Measurements from ENCODE around the gene IQSEC1.

The IQSEC1 gene

GRCh38 chr3:12939137-12939536, 134.1 kb downstream of the IQSEC1 start:
- Histone ChIP-seq H3K9me3 (ENCODE audit: insufficient read depth, low read depth, low read length) (no peaks in the 10 kb centered on the region), H3K4me3 (ENCODE audit: low read length) (no peak overlapping the region), H3K4me1 (ENCODE audit: insufficient read depth, low read length) (no peaks in the 10 kb centered on the region), H3K27me3 (ENCODE audit: insufficient read depth, low read length) (no peaks in the 10 kb centered on the region), H3K9ac (ENCODE audit: low read depth, low read length) (no peak overlapping the region), H3K36me3 (ENCODE audit: insufficient read depth, low read length) (peaks cover 30% of the 10 kb centered on the region), H3K27ac (ENCODE audit: low read depth, low read length) (no peak overlapping the region)
- WGBS, result 94% methylated on average over 10 of the region's 10 CpGs

GRCh38 chr3:12938258-12938711, 134.9 kb downstream of the IQSEC1 start:
- no peaks in the 10 kb centered on the region for H3K4me1 ChIP-seq (ENCODE audit: insufficient read depth, low read length)

GRCh38 chr3:12935861-12936830, 137.1 kb downstream of the IQSEC1 start:
- Histone ChIP-seq H3K27ac (ENCODE audit: low read depth, low read length) (no peak overlapping the region), H3K4me3 (ENCODE audit: low read length) (no peak overlapping the region), H3K9me3 (ENCODE audit: insufficient read depth, low read depth, low read length) (no peaks in the 10 kb centered on the region), H3K4me1 (ENCODE audit: insufficient read depth, low read length) (no peaks in the 10 kb centered on the region), H3K36me3 (ENCODE audit: insufficient read depth, low read length) (peaks cover 27% of the 10 kb centered on the region), H3K9ac (ENCODE audit: low read depth, low read length) (no peak overlapping the region), H3K27me3 (ENCODE audit: insufficient read depth, low read length) (no peaks in the 10 kb centered on the region)
- WGBS, result 96% methylated on average over 67 of the region's 67 CpGs

More at GRCh38 chr3:12938258-12938711, 134.9 kb downstream of the IQSEC1 start:
- Histone ChIP-seq H3K27ac (ENCODE audit: low read depth, low read length) (no peak overlapping the region), H3K9ac (ENCODE audit: low read depth, low read length) (no peak overlapping the region), H3K36me3 (ENCODE audit: insufficient read depth, low read length) (peaks cover 31% of the 10 kb centered on the region), H3K9me3 (ENCODE audit: insufficient read depth, low read depth, low read length) (no peaks in the 10 kb centered on the region), H3K27me3 (ENCODE audit: insufficient read depth, low read length) (no peaks in the 10 kb centered on the region), H3K4me3 (ENCODE audit: low read length) (no peak overlapping the region)
- 96% methylated on average over 10 of the region's 10 CpGs for WGBS

- Histone ChIP-seq H3K27me3 (ENCODE audit: insufficient read depth, low read length) (no peaks in the 10 kb centered on the region), H3K4me3 (ENCODE audit: low read length) (no peak overlapping the region), H3K9ac (ENCODE audit: low read depth, low read length) (no peak overlapping the region; the same call in 1 of the 2 replicates), H3K4me1 (ENCODE audit: insufficient read depth, low read length) (no peaks in the 10 kb centered on the region), H3K27ac (ENCODE audit: low read depth, low read length) (no peak overlapping the region), H3K36me3 (ENCODE audit: insufficient read depth, low read length) (peaks cover 22% of the 10 kb centered on the region), H3K9me3 (ENCODE audit: insufficient read depth, low read depth, low read length) (no peaks in the 10 kb centered on the region)
- 95% methylated on average over 37 of the region's 37 CpGs for WGBS
Measured at GRCh38 chr3:12935023-12935860, 138.0 kb downstream of the IQSEC1 start.

- H3K4me1 ChIP-seq (ENCODE audit: insufficient read depth, low read length), result no peaks in the 10 kb centered on the region
- WGBS, result 86% methylated on average over 8 of the region's 8 CpGs
- H3K36me3 ChIP-seq (ENCODE audit: insufficient read depth, low read length), result peaks cover 22% of the 10 kb centered on the region
- H3K9me3 ChIP-seq (ENCODE audit: insufficient read depth, low read depth, low read length), result no peaks in the 10 kb centered on the region
- H3K27ac ChIP-seq (ENCODE audit: low read depth, low read length), result no peak overlapping the region
- no peaks in the 10 kb centered on the region for H3K27me3 ChIP-seq (ENCODE audit: insufficient read depth, low read length)
- no peak overlapping the region for H3K9ac ChIP-seq (ENCODE audit: low read depth, low read length)
- H3K4me3 ChIP-seq (ENCODE audit: low read length), result no peak overlapping the region
Measured at GRCh38 chr3:12934431-12934830, 138.8 kb downstream of the IQSEC1 start.

- H3K27me3 ChIP-seq (ENCODE audit: insufficient read depth, low read length), result no peaks in the 10 kb centered on the region
- peaks cover 22% of the 10 kb centered on the region for H3K36me3 ChIP-seq (ENCODE audit: insufficient read depth, low read length)
- no peaks in the 10 kb centered on the region for H3K9me3 ChIP-seq (ENCODE audit: insufficient read depth, low read depth, low read length)
- WGBS, result 94% methylated on average over 7 of the region's 7 CpGs
- H3K4me3 ChIP-seq (ENCODE audit: low read length), result no peak overlapping the region
- H3K27ac ChIP-seq (ENCODE audit: low read depth, low read length), result no peak overlapping the region
- no peak overlapping the region for H3K9ac ChIP-seq (ENCODE audit: low read depth, low read length)
- H3K4me1 ChIP-seq (ENCODE audit: insufficient read depth, low read length), result no peaks in the 10 kb centered on the region
Measured at GRCh38 chr3:12933901-12934300, 139.3 kb downstream of the IQSEC1 start.

GRCh38 chr3:12932754-12933153, 140.5 kb downstream of the IQSEC1 start:
- no peaks in the 10 kb centered on the region for H3K4me1 ChIP-seq (ENCODE audit: insufficient read depth, low read length)
- no peaks in the 10 kb centered on the region for H3K27me3 ChIP-seq (ENCODE audit: insufficient read depth, low read length)
- no peak overlapping the region for H3K4me3 ChIP-seq (ENCODE audit: low read length)
- 94% methylated on average over 13 of the region's 13 CpGs for WGBS
- no peak overlapping the region for H3K9ac ChIP-seq (ENCODE audit: low read depth, low read length)
- no peak overlapping the region for H3K27ac ChIP-seq (ENCODE audit: low read depth, low read length)
- no peaks in the 10 kb centered on the region for H3K9me3 ChIP-seq (ENCODE audit: insufficient read depth, low read depth, low read length)
- peaks cover 22% of the 10 kb centered on the region for H3K36me3 ChIP-seq (ENCODE audit: insufficient read depth, low read length)

- Histone ChIP-seq H3K27ac (ENCODE audit: low read depth, low read length) (no peak overlapping the region), H3K9ac (ENCODE audit: low read depth, low read length) (no peak overlapping the region; the same call in 1 of the 2 replicates)
Measured at GRCh38 chr3:12932347-12932746, 140.9 kb downstream of the IQSEC1 start.

GRCh38 chr3:12931273-12931905, 141.8 kb downstream of the IQSEC1 start:
- Histone ChIP-seq H3K36me3 (ENCODE audit: insufficient read depth, low read length) (peaks cover 19% of the 10 kb centered on the region), H3K9ac (ENCODE audit: low read depth, low read length) (no peak overlapping the region), H3K4me1 (ENCODE audit: insufficient read depth, low read length) (no peaks in the 10 kb centered on the region), H3K27ac (ENCODE audit: low read depth, low read length) (no peak overlapping the region), H3K4me3 (ENCODE audit: low read length) (no peak overlapping the region), H3K27me3 (ENCODE audit: insufficient read depth, low read length) (no peaks in the 10 kb centered on the region), H3K9me3 (ENCODE audit: insufficient read depth, low read depth, low read length) (no peaks in the 10 kb centered on the region)
- WGBS, result 95% methylated on average over 14 of the region's 14 CpGs

More at GRCh38 chr3:12932347-12932746, 140.9 kb downstream of the IQSEC1 start:
- Histone ChIP-seq H3K4me3 (ENCODE audit: low read length) (no peak overlapping the region), H3K4me1 (ENCODE audit: insufficient read depth, low read length) (no peaks in the 10 kb centered on the region), H3K9me3 (ENCODE audit: insufficient read depth, low read depth, low read length) (no peaks in the 10 kb centered on the region), H3K27me3 (ENCODE audit: insufficient read depth, low read length) (no peaks in the 10 kb centered on the region), H3K36me3 (ENCODE audit: insufficient read depth, low read length) (peaks cover 22% of the 10 kb centered on the region)
- 96% methylated on average over 10 of the region's 10 CpGs for WGBS

GRCh38 chr3:12929801-12930200, 143.4 kb downstream of the IQSEC1 start:
- Histone ChIP-seq H3K4me3 (ENCODE audit: low read length) (no peak overlapping the region), H3K9me3 (ENCODE audit: insufficient read depth, low read depth, low read length) (no peaks in the 10 kb centered on the region), H3K36me3 (ENCODE audit: insufficient read depth, low read length) (peaks cover 6% of the 10 kb centered on the region; the same call in 1 of the 2 replicates), H3K4me1 (ENCODE audit: insufficient read depth, low read length) (no peaks in the 10 kb centered on the region), H3K27ac (ENCODE audit: low read depth, low read length) (no peak overlapping the region), H3K9ac (ENCODE audit: low read depth, low read length) (no peak overlapping the region), H3K27me3 (ENCODE audit: insufficient read depth, low read length) (no peaks in the 10 kb centered on the region)
- WGBS, result 91% methylated on average over 6 of the region's 6 CpGs

All from HUES64 (cell line).